ENCODE data around the gene NUMBL.

NUMBL gene

DNA sequence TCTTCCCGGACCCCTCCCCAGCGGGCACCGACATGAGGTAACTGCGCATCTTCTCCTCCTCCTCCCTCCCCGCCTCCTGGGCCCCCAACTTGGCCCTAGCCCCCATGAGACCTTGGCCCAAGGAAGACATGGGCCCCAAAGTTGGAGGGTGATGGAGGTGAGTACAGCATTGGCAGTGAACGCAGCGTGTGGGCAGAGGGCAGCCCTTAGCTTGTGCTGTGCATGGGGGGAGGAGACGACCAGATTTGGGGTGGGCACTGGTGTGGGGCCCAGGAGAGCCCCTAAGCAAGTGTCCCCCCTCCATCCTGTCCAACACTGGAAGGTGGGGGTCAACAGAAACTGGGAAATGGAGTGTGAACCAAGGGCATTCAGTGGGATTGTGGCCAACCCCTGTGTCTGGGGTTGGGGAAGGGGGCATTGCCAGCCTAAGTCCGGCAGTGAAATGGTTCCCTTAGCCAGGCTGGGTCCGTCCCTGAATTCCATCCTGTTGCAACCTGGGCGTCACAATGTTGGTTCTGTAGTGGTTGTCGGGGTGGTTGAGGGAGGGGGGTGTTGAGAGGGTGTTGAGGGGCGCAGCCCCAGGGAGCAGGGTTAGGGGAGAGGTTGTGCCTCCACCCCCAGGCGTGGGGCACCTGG, 23.5 kb downstream of the NUMBL start:
- DNase-seq (ENCODE audit: low read depth), result no peak
- TF ChIP-seq CTCF (IDR thresholded peaks at IDR 0.05; ENCODE audit: insufficient read depth, low read depth, low read length, missing control alignments), result no peak
- H3K4me3 ChIP-seq (ENCODE audit: low read depth, low read length), result no peak overlapping the region

DNA sequence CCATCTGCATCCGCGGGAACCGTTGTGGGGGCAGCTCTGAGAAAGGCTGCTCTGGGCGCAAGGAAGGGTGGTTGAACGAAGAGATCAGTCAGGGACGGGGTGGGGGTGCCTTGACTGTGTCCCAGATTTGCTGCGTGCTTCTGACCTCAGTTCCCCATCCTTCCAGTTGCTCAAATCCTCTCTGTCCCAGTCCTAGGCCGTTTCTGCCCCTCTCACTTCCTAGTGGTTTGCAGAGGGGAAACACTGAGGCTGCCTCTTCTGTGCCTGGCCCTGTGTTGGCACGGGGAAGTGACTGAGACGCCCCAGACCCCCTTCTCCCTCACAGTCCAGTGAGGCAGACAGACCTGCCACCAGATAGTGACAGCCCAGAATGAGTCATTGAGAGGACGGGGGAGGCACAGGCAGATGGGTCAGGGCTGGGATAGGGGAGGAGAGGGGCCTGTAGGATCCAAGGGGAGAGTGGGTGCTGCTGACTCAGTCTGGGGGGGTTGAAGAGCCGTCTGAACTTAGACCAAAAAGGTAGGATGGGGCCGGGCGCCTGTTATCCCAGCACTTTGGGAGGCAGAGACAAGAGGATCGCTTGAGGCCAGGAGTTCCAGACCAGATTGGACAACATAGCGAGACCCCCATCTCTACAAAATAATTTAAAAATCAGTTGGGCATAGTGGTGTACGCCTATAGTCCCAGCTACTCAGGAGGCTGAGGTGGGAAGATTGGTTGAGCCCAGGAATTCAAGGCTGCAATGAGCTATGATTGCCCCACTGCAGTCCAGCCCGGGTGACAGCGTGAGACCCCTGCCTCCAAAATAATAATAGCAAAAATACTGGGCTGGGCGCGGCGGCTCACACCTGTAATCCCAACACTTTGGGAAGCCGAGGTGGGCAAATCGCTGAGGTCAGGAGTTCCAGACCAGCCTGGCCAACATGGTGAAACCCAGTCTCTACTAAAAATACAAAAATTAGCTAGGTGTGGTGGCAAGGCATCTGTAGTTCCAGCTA, 26.5 kb downstream of the NUMBL start:
- DNase-seq (ENCODE audit: low read depth), result peak; percentile 21
- no peak for TF ChIP-seq CTCF (IDR thresholded peaks at IDR 0.05; ENCODE audit: insufficient read depth, low read depth, low read length, missing control alignments)
- H3K4me3 ChIP-seq (ENCODE audit: low read depth, low read length), result peak overlapping the region; percentile 81

DNA sequence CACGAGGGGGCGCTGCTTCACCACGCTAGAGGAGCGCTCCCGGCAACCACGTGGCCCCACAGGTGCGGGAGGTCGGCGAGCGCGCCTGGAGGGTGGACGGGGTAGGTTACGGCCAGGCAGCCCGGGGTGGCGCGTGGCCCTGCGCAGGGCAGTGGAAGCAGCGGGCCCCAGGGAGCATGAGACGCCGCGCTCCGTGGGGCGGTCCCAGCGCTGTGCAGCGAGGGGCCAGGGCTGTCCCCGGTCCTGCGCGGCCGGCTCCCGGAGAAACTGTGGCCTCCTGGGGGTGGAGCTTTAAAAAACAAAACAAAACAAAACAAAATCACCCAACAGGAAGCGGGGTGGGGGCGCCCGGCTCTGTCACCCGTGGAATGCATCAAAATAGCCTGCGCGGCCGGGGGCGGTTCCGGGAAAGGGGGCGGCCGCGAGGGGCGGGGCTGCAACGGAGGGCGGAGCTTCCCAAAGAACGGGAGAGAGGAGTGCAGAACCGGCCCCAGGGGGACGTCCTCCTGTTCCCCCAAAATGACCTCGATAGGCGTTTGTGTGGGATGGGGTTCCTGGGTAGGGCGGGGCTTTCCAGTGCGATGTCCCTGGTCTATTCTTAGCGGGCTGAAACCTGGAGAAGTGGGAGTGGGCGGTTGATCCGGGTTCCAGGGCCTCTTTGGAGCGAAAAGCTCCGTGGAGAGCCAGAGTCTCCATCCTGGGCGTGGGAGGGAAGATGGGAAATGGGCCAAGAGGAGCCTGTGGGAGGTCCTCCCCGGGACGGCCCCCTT, 27.3 kb downstream of the NUMBL start:
- peak overlapping the region; percentile 81 for H3K4me3 ChIP-seq (ENCODE audit: low read depth, low read length)
- TF ChIP-seq CTCF (IDR thresholded peaks at IDR 0.05; ENCODE audit: insufficient read depth, low read depth, low read length, missing control alignments), result peak; percentile 93
- DNase-seq (ENCODE audit: low read depth), result peak; percentile 93

- H3K4me3 ChIP-seq (ENCODE audit: low read depth, low read length), result no peak overlapping the region
- TF ChIP-seq CTCF (IDR thresholded peaks at IDR 0.05; ENCODE audit: insufficient read depth, low read depth, low read length, missing control alignments), result no peak
- DNase-seq (ENCODE audit: low read depth), result no peak
These were observed 28.8 kb downstream of the NUMBL start for GRCh38 chr19:40661616-40662015.

- no peak for DNase-seq (ENCODE audit: low read depth)
- TF ChIP-seq CTCF (IDR thresholded peaks at IDR 0.05; ENCODE audit: insufficient read depth, low read depth, low read length, missing control alignments), result no peak
These were observed 30.9 kb downstream of the NUMBL start for GRCh38 chr19:40659566-40659965.

DNA sequence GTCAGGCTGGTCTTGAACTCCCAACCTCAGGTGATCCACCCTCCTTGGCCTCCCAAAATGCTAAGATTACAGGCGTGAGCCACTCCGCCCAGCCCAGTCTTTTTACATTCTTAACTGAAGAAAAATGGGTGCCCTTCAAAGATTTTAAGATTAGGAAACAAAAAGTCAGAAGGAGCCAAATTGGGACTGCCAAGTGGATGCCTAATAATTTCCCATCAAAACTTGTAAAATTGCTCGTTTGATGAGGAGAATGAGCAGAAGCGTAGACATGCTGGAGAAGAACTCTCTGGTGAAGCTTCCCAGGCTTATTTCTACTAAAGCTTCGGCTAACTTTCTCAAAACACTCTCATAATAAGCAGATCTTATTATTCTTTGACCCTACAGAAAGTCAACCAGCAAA, 31.3 kb downstream of the NUMBL start:
- DNase-seq (ENCODE audit: low read depth), result no peak
- TF ChIP-seq CTCF (IDR thresholded peaks at IDR 0.05; ENCODE audit: insufficient read depth, low read depth, low read length, missing control alignments), result no peak
- no peak overlapping the region for H3K4me3 ChIP-seq (ENCODE audit: low read depth, low read length)

More at GRCh38 chr19:40659566-40659965, 30.9 kb downstream of the NUMBL start:
- H3K4me3 ChIP-seq (ENCODE audit: low read depth, low read length), result no peak overlapping the region

Data from GM12865 (cell line).